Activated naive CD4-positive, alpha-beta T cell treated with anti-CD3 and anti-CD28 coated beads, Interleukin-2, amount 50 U/mL, for 16 hours (primary cell): ENCODE results near the gene PON2.
"Not testable (repeated sequence)": the region's sequence is repeated elsewhere in the genome, so short reads cannot be mapped to it uniquely, and the experiment has no call there.

Experiments
- DNase-seq: peaks from one replicate; pipeline ENCODE4 v3.0.0-alpha.2; 2020

PON2 gene

GRCh38 chr7:95434557-95435421 is at the start of gene PON2:
PON2 (minus strand) TSS chr7:95435028; CDS start chr7:95434951, 77 bp downstream.
- peak; percentile 27 for DNase-seq

GRCh38 chr7:95482424-95482823 is 47.6 kb upstream of the PON2 start:
- DNase-seq: no peak

GRCh38 chr7:95481271-95482165 is 46.7 kb upstream of the PON2 start:
- no peak for DNase-seq

GRCh38 chr7:95479992-95480624 is 45.3 kb upstream of the PON2 start:
- DNase-seq: no peak

- DNase-seq: no peak
Measured at GRCh38 chr7:95478272-95479037, 43.6 kb upstream of the PON2 start.

GRCh38 chr7:95476904-95477594 is 42.2 kb upstream of the PON2 start:
- DNase-seq: peak; percentile 42

GRCh38 chr7:95476072-95476847 is 41.4 kb upstream of the PON2 start:
- no peak for DNase-seq

- no peak for DNase-seq
Measured at GRCh38 chr7:95473276-95473985, 38.6 kb upstream of the PON2 start.

- DNase-seq: no peak
Measured at GRCh38 chr7:95472581-95473161, 37.8 kb upstream of the PON2 start.

- no peak for DNase-seq
Measured at GRCh38 chr7:95471071-95471470, 36.2 kb upstream of the PON2 start.

- DNase-seq: no peak
Measured at GRCh38 chr7:95470452-95470851, 35.6 kb upstream of the PON2 start.

- DNase-seq: no peak
Measured at GRCh38 chr7:95469848-95470247, 35.0 kb upstream of the PON2 start.

GRCh38 chr7:95469187-95469586 is 34.4 kb upstream of the PON2 start:
- DNase-seq: no peak

GRCh38 chr7:95467912-95468607 is 33.2 kb upstream of the PON2 start:
- no peak for DNase-seq

- not testable (repeated sequence) for DNase-seq
Measured at GRCh38 chr7:95460653-95461052, 25.8 kb upstream of the PON2 start.

GRCh38 chr7:95457947-95458346 is 23.1 kb upstream of the PON2 start:
- no peak for DNase-seq

- no peak for DNase-seq
Measured at GRCh38 chr7:95454438-95455045, 19.7 kb upstream of the PON2 start.

GRCh38 chr7:95446618-95447017 is 11.8 kb upstream of the PON2 start:
- no peak for DNase-seq

GRCh38 chr7:95444796-95445195 is 10.0 kb upstream of the PON2 start:
- DNase-seq: no peak
